Measurements from ENCODE around the gene GTF2E1.

DNA sequence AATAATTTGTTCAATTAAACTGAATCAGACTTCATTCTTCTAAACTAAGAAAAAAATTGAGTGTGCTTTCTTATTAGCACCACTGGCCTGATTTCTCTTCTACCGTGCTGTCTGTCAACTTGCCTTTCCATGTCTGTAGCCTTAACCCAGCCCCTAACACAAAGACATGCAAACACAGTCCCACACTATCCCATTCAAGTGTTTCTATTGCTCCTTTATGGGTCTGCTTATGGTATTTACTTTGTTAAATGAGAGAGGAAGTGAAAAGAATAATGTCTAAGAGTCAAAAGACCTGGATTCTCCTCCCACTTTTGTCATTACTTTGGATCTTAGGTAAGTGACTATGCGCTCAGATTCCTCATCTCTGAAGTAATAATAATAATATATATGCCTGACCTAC lies 55.3 kb downstream of the GTF2E1 start:
- TF ChIP-seq POLR2AphosphoS5 (IDR thresholded peaks at IDR 0.05; ENCODE audit: low read depth, low read length) (no peak), TAF1 (IDR thresholded peaks at IDR 0.05; ENCODE audit: borderline replicate concordance, low read depth, low read length) (no peak)

Measured in GM12892 (cell line).